Activated CD4-positive, alpha-beta T cell treated with anti-CD3 and anti-CD28 coated beads, Interleukin-10, Interleukin-2, amounts not matched to agents 100 ng/mL and 50 ng/mL, durations not matched to agents 16 hours and 8 hours (primary cell): ENCODE measurements around the gene CNTNAP2.
"Not testable (repeated sequence)": the region's sequence is repeated elsewhere in the genome, so short reads cannot be mapped to it uniquely, and the experiment has no call there.

Experiments used
- DNase-seq: peaks from one replicate; pipeline ENCODE4 v3.0.0-alpha.2; 2020

CNTNAP2 gene

DNA sequence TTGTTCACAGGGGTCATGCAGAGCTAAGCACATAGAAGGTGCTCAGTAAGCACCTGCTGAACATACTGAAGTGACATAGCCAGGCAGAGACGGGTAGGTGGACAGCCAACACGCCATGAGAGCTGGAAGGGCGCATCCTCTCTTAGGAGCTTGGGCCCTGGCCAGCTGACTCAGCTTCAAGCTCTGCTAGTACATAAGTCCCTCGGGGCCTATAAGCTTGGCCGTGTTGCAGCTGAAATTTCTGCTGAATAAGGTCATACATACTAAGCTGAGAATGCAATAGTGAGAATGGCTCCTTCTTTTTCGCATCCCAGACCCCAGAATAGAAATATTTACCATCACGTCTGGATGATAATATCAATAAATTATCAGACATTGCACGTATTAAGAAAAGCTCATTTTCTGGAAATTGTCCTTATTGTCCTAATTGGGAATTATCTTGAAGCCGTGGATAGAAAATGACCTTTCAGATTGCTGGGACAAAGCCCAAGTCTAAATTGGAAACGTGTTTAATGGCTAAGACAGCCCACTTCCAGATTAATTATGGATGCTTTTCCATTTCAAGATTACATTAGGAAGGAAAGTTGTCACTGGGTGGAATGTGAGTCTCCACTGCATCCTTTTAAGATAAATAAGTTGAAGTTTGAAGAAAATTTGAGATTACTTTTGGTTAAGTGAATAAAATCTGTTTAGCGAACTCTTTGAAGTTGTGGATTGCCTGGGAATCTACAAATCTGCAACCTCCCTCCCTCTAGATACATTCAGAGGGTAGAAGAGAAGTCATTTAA, 2186.9 kb downstream of the CNTNAP2 start:
- DNase-seq = no peak

DNA sequence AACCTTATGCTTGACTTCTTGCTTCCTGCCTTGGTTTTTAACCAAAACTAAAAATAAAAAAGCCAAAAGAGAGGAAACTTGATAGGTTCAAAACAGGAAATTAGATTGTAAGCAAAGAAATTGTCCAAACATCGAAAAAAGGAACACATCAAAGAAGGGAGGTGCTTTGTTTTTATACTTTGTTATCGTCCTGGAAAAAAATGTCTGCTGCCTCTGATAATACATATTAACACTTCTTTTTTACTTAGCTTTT, 2187.4 kb downstream of the CNTNAP2 start:
- DNase-seq = no peak

DNA sequence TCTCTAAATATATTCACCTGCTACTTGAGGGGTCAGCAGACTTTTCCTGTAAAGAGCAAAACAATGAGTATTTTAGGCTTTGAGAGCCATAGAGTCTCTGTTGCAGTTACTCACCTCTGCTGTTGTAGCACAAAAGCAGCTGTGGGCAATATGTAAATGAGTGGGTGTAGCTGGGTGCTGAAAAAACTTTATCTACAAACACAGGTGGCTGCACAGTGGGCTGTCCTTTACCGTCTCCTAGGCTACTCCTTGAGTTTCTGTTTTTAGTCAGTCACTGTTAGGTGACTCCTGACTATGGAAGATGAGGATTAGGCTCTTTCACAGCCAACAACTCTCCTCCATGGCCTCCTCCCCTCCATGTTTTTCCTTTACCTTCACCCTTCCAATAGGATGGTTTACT, 2187.9 kb downstream of the CNTNAP2 start:
- DNase-seq = no peak

DNA sequence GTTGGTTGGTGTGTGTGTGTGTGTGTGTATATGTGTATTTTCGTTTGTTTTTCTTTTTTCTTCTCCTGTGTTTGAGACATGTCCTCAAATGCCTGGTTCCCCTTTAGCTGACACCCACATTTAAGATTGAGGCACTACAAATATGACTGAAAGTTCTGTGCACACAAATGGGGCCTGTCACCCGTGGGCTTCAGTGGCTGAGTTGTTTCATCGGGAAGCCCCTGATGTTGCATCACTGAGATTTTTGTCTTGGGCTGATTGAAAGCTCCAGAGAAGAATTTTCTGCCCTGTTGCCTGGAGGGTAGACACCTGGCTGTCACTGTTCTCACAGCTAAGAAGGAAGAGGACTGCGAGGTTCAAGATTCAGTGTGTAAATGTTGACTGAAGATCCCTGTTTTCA, 2190.2 kb downstream of the CNTNAP2 start:
- no peak for DNase-seq

DNA sequence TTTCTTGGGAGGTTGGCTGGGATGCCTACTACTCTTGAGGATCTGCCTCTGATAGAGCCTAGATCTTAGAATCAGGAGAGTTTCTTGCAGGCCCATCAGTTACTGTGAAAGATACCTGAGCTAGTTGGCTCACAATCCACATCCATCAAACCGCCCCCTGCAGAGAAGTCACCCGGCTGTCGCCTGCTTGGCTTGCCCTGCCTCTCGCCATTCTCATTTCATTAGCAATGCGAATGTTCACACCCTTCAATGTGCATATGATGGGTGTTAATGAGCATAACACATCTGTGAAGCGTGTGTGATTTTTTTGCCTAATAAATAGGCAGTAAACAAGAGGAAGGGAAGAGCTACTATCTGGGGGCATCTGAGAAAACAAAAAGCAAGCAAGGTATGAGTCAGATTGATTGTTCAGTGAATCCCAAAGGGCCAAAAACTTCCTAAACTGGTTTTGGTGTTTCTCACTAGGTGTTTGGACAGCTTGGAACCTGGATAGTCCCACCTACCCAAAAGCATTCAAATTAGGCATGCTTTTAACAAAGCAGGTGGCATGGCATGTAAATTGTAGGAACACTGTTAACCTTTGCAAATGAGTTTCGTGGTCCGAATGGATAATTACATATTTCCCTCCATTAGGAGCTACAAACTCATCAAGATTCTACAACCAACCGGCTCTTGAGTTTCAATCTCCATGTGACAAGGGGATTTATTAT, 2201.7 kb downstream of the CNTNAP2 start:
- DNase-seq = no peak

DNA sequence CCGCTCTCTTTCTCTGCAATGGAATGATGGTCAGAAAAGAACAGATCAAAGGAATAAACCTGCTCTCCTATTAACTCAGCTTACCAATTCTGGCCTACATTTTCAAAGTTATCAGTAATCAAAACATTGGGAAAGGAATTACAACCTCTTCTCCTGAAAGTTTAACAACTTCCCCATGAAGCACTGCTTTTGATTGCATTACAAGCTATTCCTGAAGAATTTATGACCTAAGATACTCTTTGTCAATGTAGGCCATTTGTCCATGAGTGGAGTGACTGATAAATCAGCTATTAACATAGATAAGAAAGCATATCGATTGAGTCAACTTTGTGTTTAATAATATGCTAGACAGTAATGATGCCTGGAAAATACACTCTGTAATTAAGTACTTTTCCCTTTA, 2202.2 kb downstream of the CNTNAP2 start:
- no peak for DNase-seq

DNA sequence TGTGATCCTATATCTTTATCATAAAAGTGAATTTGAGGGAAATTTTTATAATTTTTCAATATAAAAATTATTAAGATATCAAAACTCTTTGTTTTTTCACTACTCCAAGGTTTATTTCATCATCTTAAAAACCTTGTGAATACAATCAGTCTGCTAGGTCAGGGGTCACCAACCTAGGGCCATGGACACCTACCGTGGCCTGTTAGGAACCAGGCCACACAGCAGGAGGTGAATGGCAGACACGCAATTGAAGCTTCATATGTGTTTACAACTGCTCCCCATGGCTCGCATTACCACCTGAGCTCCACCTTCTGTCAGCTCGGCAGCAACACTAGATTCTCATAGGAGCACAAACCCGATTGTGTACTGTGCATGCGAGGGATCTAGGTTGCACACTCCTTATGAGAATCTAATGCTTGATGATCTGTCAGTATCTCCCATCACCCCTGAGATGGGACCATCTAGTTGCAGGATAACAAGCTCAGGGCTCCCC, 2202.8 kb downstream of the CNTNAP2 start:
- no peak for DNase-seq

DNA sequence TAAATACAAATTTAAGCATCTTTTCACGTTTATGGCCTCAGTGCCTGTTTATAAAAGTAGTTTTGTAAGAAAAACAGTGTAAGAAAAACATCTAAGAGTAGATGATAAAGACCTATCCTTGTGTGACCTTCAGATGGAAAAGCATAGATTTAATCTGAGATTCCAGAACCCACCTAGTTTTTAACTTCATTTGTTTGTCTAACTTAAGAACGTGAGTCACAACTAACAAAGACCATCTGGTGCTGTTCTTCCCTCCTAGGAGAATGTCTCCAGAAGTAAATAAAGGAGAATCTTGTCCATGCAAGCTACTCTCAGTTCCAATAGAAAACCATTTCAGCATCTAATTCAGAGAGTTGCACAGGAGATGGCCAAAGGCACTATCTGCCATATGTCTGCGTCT, 2208.6 kb downstream of the CNTNAP2 start:
- no peak for DNase-seq

DNA sequence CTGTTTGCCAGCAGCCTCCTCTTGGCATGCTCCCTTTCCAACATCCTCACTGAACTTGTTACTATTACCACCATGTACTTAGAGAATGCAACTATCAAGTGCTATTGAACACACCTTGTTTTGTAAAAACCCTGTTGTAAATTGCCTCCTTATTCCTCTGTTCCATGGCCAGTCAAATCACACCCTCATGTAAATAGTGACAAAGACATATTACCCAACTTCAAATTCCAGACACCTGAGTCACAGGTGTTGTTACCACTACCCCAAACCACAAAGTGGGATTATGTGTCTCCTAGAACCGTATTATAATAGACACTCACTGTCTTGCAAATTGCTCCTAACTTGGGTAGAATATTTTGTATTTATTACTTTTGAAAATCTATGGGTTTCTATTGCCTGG, 2210.8 kb downstream of the CNTNAP2 start:
- DNase-seq = no peak

DNA sequence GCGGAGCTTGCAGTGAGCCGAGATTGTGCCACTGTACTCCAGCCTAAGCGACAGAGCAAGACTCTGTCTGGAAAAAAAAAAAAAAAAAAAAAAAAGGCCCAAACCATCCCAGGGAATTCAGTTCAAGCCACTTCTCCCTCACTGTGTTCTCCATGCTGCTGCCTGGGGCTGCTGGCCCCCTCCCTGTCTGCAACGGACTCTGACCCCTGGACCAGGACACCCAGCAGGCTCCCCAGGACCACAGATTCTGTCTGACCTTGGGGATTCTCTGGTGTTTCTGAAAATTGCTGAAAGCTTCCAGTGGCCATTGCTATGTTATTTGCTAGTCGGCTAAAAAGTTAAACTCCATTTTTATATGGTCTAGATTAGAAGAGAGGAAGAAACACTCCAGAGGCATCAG, 2212.3 kb downstream of the CNTNAP2 start:
- no peak for DNase-seq

DNA sequence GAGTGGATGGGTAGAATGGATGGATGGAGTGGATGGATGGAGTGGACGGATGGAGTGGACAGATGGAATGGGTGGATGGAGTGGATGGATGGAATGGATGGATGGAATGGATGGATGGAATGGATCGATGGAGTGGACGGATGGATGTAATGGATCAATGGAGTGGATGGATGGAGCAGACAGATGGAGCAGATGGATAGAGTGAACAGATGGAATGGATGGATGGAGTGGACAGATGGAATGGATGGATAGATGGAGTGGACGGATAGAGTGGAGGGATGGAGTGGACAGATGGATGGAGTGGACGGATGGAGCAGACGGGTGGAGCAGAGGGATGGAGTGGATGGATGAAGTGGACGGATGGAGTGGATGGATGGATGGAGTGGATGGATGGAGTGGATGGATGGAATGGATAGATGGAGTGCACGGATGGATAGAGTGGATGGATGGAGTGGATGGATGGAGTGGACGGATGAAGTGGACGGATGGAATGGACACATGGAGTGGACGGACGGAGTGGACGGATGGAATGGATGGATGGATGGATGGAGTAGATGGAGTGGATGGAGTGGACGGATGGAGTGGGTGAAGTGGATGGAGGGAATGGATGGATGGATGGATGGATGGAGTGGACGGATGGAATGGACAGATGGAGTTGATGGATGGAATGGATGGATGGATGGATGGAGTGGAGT, 2213.7 kb downstream of the CNTNAP2 start:
- no peak for DNase-seq

DNA sequence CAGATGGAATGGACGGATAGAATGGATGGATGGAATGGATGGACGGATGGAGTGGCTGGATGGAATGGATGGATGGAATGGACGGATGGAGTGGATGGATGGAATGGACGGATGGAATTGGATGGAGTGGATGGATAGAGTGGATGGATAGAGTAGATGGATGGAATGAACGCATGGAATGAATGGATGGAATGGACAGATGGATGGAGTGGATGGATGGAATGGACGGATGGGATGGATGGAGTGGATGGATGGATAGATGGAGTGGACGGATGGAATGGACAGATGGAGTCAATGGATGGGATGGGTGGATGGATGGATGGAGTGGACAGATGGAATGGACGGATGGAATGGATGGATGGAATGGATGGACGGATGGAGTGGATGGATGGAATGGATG, 2214.2 kb downstream of the CNTNAP2 start:
- DNase-seq = no peak

DNA sequence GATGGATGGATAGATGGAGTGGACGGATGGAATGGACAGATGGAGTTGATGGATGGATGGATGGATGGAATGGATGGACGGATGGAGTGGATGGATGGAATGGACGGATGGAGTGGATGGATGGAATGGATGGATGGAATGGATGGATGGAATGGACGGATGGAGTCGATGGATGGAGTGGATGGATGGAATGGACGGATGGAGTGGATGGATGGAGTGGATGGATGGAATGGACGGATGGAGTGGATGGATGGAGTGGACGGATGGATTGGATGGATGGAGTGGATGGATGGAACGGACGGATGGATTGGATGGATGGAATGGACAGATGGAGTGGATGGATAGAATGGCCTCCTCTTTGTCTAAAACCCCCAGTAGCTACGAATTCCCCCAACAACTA, 2214.9 kb downstream of the CNTNAP2 start:
- DNase-seq = not testable (repeated sequence)

DNA sequence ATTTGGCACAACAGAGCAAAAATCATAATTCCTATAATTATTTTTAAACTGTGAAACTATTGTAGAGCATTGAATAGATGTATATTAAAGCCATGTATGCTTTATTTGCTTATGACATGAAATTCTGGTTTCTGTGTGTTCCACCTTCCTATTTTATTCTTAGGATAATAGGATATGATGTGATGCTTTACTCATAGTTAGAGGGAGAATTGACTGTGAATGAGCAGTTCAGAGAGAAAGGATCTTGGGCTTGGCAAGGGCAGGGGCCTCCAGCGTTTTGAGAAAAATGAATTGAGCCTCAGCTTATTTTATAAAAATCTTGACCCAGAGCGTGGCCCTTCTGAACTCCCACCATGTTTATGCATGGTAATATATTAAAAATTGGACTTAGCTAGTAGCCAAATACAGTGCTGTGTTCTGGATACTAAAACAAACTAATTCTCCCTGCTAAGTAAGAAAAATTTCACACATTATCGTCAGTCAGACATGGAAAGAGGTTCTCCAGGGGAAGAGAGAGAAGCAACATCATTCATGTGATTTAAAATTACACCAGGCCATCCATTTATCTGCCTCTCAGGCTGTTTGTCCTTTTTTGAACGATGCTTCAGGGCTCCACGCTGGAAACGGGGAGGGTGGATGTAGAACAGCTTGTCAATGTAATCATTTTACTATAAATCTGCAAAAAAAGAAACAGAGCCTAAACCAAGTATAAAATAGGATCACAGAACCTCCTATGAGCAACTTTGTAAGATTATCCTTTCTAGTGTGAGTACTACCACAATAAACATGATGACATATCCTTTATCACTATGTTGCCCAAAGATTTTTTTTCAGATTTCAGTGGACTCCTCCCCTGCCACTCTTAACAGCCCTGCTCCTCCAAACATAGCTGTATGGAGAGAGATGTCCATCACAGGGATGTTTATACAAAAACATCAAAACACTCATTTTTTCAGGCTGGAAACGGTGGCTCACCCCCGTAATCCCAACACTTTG, 2215.9 kb downstream of the CNTNAP2 start:
- DNase-seq = no peak

DNA sequence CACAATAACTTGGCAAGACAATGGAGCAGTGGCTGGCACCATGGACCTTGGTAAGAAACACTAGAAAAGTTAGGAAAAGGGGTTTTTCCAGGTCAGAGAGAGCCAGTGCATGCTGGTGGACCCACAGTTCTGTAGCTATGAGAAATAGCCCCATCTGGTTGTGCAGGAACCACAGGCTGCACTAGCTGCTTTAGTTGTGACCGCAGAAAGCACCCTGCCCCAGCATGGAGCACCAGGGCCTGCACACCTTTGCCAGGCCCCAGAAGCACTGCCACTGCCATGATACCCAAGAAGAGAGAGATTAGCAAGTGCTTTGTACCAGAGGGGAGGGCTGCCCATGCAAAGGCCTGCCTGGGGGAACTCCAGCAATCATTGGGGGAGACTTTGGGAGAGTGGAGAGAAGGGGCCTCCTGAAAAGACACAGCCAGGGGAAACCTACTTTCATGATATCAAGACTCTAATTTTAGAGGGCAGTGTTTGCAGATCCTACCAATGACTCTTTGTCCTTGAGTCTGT, 2217.9 kb downstream of the CNTNAP2 start:
- DNase-seq = no peak

DNA sequence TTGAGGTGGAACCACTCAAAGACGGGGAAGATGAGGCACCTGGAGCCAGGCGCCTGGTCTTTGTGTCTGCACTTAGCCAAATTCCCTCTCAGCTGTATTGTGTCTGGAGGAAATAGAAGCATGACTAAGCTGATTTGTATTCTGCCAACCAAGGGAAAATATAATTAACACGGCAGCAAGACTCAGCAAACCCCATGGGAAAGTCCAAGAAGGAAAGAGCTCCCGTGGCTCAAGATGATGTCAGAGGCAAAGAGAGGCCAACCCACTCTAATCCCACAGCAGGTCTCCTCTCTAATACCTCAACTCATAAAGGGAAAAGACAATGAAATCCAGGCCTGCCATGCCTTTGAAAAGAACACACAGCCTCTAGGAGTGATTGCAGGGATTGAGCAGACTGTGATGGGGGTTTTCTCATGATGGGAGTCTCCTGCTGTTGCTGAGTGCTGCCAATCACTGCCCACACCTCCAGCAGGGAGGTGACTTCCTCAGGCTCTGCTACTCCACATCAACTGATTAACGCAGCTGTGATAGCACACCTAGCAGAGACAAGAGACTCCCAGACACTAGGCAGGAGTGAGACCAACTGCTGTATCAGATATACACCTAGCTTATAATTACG, 2218.5 kb downstream of the CNTNAP2 start:
- DNase-seq = no peak

DNA sequence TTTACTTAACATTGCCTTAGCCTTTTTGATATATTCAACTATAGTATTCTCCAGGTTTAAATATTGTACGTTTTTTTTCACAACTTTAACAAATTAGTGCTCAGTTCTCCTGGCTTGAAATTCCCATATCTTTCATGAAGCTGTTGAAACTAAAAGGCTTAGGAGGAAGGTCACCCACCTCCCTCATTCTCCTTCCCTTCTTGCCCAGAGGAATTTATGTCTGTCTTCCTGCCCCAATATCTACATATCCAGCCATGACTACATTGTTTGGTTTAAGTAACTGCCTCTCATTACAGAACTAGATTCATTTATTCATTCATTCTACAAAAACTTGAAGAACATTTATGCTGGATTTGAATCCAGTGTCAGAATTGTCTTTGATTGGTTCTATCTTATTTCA, 2219.2 kb downstream of the CNTNAP2 start:
- DNase-seq = no peak

DNA sequence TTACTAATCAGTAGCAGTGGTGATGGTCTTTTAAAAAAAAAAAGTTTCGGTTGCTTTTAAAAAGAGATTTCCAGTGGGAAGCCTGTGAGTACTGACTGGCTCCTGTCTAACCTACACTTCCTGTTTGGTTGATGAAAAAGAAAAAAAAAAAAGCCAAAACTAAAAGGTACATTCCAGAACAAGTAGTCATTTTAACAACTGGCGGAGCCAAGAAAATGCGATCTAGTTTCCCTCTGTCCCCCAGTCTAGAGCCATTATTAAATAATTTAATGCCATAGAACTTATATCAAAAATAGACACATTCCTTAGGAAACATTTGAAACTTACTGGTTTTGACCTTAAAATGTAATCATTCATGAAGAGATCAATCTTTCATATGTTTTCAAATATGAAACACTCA, 2219.8 kb downstream of the CNTNAP2 start:
- DNase-seq = no peak

DNA sequence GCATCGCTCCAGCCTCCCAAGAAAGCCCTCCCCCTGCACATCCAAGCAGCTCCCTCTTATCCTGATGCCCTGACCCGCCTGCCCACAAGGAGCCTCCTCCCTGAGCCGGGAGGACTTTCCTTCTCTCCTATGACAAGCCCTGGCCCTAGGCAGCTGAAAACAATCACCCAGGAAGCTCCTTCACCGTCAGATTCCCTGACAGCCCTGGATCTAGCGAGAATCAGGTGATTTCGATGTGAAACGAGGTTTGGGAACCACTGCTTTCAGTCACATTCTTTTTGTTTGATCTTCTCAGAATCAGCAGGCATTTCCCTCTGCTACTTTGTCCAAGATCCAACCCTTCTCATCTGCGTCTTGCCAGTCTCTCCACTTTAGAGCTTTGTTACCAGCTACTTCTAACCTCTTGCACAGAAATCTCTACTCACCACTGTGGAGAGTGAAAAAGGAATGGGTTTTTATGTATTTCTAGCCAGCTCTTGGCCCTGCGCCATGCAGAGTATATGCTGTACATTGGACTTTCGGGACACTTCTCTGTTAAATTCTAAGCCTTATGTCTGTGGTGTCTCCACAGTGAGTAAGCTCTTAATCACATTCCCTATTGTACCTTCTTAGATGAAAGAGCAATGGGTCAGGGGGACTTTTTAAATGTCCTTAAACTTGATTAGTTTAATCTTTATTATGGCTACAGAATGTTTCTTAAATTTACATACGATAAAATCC, 2220.8 kb downstream of the CNTNAP2 start:
- DNase-seq = no peak

DNA sequence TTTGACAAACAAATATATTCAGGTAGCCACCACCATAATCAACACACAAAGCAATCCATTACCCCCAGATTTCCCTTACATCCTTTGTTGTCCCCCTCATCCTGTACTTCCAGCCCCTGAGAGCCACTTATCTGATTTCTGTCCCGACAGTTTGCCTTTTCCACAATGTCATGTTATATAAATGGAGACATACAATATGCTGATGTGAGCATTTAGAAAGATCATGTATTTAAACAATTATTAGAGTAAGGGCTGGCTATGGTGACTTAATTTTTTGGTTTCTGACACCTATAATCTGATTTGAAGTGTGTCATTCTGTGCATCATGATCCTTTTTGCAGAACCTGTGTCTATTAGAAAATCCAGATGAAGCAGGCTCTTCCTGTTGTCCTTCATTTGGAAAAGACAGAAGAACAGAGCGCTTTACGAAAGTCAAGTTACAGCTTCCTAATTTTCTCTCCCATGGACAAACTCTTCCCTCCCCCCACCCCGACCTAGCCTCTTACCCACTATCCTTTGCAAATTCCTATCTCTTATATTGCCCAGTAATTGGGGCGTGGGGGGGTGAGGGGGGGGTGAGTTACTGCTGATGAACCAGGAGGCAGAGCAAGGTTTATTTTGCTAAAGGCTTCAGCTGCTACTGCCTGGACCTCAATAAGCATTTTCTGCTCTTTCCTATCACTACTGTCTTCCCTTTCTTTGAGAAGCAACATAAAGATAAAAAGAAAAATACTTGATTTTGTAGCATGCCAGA, 2221.6 kb downstream of the CNTNAP2 start:
- DNase-seq = no peak
